Loucy (cell line): ENCODE measurements around the gene SNAI1.

ENCODE experiments used
- CTCF ChIP-seq: fragments of 200-600 bp; sonication (generic); conservative IDR thresholded peaks from 2 replicates; pipeline ENCODE4 v1.5.1; 2014; ENCODE audit warnings: mild to moderate bottlenecking, antibody characterized with exemption, low read length
- EZH2phosphoT487 ChIP-seq: fragments of 200-600 bp; IDR thresholded peaks from 2 replicates; pipeline ENCODE4 v1.6.1; 2018; ENCODE audit warnings: antibody characterized with exemption, mild to moderate bottlenecking, moderate library complexity, borderline replicate concordance

- TF ChIP-seq CTCF: no peak
- no peak for TF ChIP-seq EZH2phosphoT487
Observed at GRCh38 chr20:50012282-50013263, 29.8 kb downstream of the SNAI1 start.
